PC-3 (cell line): Measurements from ENCODE around the gene NEBL. TPM values are rescaled to one million over a fixed set of nuclear protein-coding genes. Genes with fewer than 3 reads are reported as not detected.

Experiments used
- ATAC-seq: fragments of 200-7000 bp; cut with Tn5 transposase; 2 replicates; pipeline ENCODE4 v1.9.1; 2020; ENCODE audit warnings: mild to moderate bottlenecking, moderate library complexity
- BruUV-seq: library from RNA; stranded (reverse); fragments of 400-500 nt; replicated peaks from 2 replicates; lab custom pipeline; 2021; lab: Mats Ljungman, UMichigan
- CTCF ChIA-PET: fragments of 300-600 bp; sonication (Branson Sonifier 250); formaldehyde crosslinking; loops from one replicate; lab custom pipeline; 2022; ENCODE audit warnings: antibody characterized with exemption; lab: Charles Lee
- POLR2A ChIA-PET: fragments of 300-600 bp; sonication (Branson Sonifier 250); formaldehyde crosslinking; loops from one replicate; lab custom pipeline; 2022; ENCODE audit warnings: antibody characterized with exemption; ENCODE audit not compliant: unreplicated experiment; lab: Charles Lee
- DNase-seq: peaks from one replicate; pipeline ENCODE4 v3.0.0-alpha.2; 2015
- H2AFZ ChIP-seq: fragments of 300-600 bp; sonication (generic); 2 replicates; pipeline ENCODE4 v1.6.0; 2016; ENCODE audit warnings: antibody characterized with exemption, low read length
- H3F3A ChIP-seq: fragments of 300-600 bp; sonication (generic); one replicate; pipeline ENCODE4 v1.6.0; 2017; ENCODE audit warnings: antibody characterized with exemption, low read length, control low read depth, mild to moderate bottlenecking; ENCODE audit not compliant: unreplicated experiment
- H3K27ac ChIP-seq: fragments of 300-600 bp; sonication (generic); 2 replicates; pipeline ENCODE4 v1.5.1; 2016; ENCODE audit warnings: mild to moderate bottlenecking, low read length
- H3K27me3 ChIP-seq: fragments of 300-600 bp; sonication (generic); 2 replicates; pipeline ENCODE4 v1.6.1; 2016; ENCODE audit warnings: low read length, mixed read lengths
- H3K36me3 ChIP-seq: fragments of 300-600 bp; sonication (generic); 2 replicates; pipeline ENCODE4 v1.6.1; 2016; ENCODE audit warnings: low read depth, mixed run types, low read length, mixed read lengths
- H3K4me1 ChIP-seq: fragments of 300-600 bp; sonication (generic); 2 replicates; pipeline ENCODE4 v1.5.1; 2016; ENCODE audit warnings: low read length; ENCODE audit not compliant: insufficient read depth
- H3K4me2 ChIP-seq: fragments of 300-600 bp; sonication (generic); 2 replicates; pipeline ENCODE4 v1.6.0; 2016; ENCODE audit warnings: low read length
- H3K4me3 ChIP-seq: fragments of 300-600 bp; sonication (generic); 2 replicates; pipeline ENCODE4 v1.5.1; 2016; ENCODE audit warnings: mild to moderate bottlenecking, low read length, mixed read lengths
- H3K79me2 ChIP-seq: fragments of 300-600 bp; sonication (generic); 2 replicates; pipeline ENCODE4 v1.6.1; 2017; ENCODE audit warnings: low read length, mixed read lengths
- H3K9ac ChIP-seq: fragments of 300-600 bp; sonication (generic); 2 replicates; pipeline ENCODE4 v1.6.0; 2016; ENCODE audit warnings: mild to moderate bottlenecking, low read length
- H3K9me2 ChIP-seq: fragments of 300-600 bp; sonication (generic); replicated peaks from 2 replicates; pipeline ENCODE4 v1.6.1; 2016; ENCODE audit warnings: mixed run types, low read length, mixed read lengths
- H3K9me3 ChIP-seq: fragments of 300-600 bp; sonication (generic); 2 replicates; pipeline ENCODE4 v1.6.1; 2016; ENCODE audit warnings: low read length, mixed read lengths
- H4K20me1 ChIP-seq: fragments of 300-600 bp; sonication (generic); 2 replicates; pipeline ENCODE4 v1.6.1; 2016; ENCODE audit warnings: low read length, mixed read lengths
- CTCF ChIP-seq: fragments of 300-600 bp; sonication (generic); conservative IDR thresholded peaks from 2 replicates; pipeline ENCODE4 v1.5.1; 2017; ENCODE audit warnings: antibody characterized with exemption, low read depth, mild to moderate bottlenecking, low read length
- EZH2 ChIP-seq: fragments of 300-600 bp; sonication (generic); IDR thresholded peaks from one replicate; pipeline ENCODE4 v1.6.1; 2017; ENCODE audit warnings: antibody characterized with exemption, mild to moderate bottlenecking, low read length; ENCODE audit not compliant: unreplicated experiment
- EZH2phosphoT487 ChIP-seq: fragments of 300-600 bp; sonication (generic); IDR thresholded peaks from 2 replicates; pipeline ENCODE4 v1.6.1; 2018; ENCODE audit warnings: mild to moderate bottlenecking, antibody characterized with exemption, low read length, borderline replicate concordance
- intact Hi-C: fragments of 100-400 bp; cut with micrococcal nuclease; formaldehyde crosslinking; loops from 2 replicates; pipeline ENCODE4 v1.9.0; 2023
- total RNA-seq: library from RNA; depleted of rRNA; stranded (reverse); fragments of >200 nt; gene quantifications from 2 replicates; pipeline ENCODE4 v1.2.3, GENCODE V29; 2014

The NEBL gene
- total RNA-seq, 1 experiment from 2014 or later = 14.7 TPM

DNA sequence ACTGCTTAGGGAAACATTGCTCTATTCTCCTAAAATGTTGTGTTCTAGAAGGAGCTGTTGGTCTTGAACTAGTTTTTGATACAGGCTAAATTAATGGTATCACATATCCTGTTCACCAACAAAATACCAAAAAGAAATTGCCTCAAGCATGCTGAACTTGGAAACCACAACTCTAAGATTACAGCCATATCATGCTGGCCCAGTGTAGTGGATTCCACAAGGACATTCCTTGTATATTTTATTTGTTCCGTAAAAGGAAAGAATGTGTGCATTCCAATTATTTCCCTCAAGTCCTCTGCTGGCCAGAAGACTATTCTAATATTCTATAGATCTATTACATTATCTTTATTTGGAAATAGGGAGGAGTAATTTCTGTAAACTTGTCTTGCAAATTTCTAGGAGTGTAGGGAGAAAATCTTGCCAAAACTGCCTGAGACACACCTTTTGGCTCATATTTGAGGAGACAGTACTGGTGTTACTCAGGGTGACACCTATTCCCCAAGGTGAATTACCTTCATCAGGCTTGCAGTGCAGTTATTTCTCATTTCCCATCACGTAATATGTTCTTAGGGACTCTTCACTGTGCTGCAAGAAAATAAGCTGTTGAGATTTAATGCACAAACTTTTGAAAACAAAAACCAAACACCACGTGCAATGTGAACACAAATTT lies 1.9 kb upstream of the NEBL start:
- no peaks in the 10 kb centered on the region for H4K20me1 ChIP-seq
- no peak overlapping the region for H3K9ac ChIP-seq
- H3K4me2 ChIP-seq = no peak overlapping the region
- DNase-seq (no peak), ATAC-seq (peak; percentile 13; the same call in 1 of the 2 replicates)
- 0 out of 2 replicates have a peak, but pooled peaks cover 5% of the 10 kb centered on the region for H3K4me1 ChIP-seq
- no peaks in the 10 kb centered on the region for H3K36me3 ChIP-seq
- ChIA-PET CTCF (no interaction called here), POLR2A (no interaction called here)
- no peaks in the 10 kb centered on the region for H3K9me2 ChIP-seq
- intact Hi-C loops = no loop called here
- H3K27me3 ChIP-seq = no peaks in the 10 kb centered on the region
- TF ChIP-seq EZH2phosphoT487 (no peak), EZH2 (no peak), CTCF (no peak)
- no peaks in the 10 kb centered on the region for H3K79me2 ChIP-seq
- no peak overlapping the region for H3K27ac ChIP-seq
- no peak overlapping the region for H3K4me3 ChIP-seq
- no peaks in the 10 kb centered on the region for H3K9me3 ChIP-seq
- no peak overlapping the region for H2AFZ ChIP-seq
- BruUV-seq = no TSS peak
- H3F3A ChIP-seq = no peaks in the 10 kb centered on the region

DNA sequence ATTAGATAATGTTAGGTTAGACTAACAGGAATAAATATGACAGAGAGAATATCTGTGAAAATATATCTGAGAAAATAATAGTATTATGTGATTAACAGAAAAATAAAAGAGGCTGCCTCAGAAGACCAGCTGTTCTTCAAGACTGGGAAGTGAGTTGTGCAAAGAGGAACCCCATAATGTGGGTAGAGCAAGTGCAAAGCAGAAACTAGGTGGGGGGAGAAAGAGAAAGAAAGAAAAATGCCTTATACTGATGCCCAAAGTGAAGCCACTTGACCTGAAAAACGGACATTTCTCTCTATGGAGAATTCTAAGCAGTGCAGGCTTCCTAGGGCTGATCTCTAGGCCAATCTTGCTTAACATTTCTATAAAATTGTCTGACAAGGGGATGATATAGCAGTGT lies 3.8 kb downstream of the NEBL start:
- no peaks in the 10 kb centered on the region for H3K9me2 ChIP-seq
- H3K4me3 ChIP-seq = no peak overlapping the region
- ChIA-PET POLR2A (no interaction called here), CTCF (no interaction called here)
- H3K36me3 ChIP-seq = no peaks in the 10 kb centered on the region
- no peaks in the 10 kb centered on the region for H4K20me1 ChIP-seq
- no peak overlapping the region for H3K27ac ChIP-seq
- peaks cover 14% of the 10 kb centered on the region for H3K4me1 ChIP-seq
- ATAC-seq (no peak), DNase-seq (no peak)
- intact Hi-C loops = no loop called here
- no peaks in the 10 kb centered on the region for H3K9me3 ChIP-seq
- H3K79me2 ChIP-seq = no peaks in the 10 kb centered on the region
- H3K27me3 ChIP-seq = no peaks in the 10 kb centered on the region
- no peak overlapping the region for H2AFZ ChIP-seq
- H3F3A ChIP-seq = no peaks in the 10 kb centered on the region
- H3K4me2 ChIP-seq = no peak overlapping the region
- no TSS peak for BruUV-seq
- no peak for TF ChIP-seq CTCF
- no peak for TF ChIP-seq EZH2
- TF ChIP-seq EZH2phosphoT487 = no peak
- no peak overlapping the region for H3K9ac ChIP-seq

DNA sequence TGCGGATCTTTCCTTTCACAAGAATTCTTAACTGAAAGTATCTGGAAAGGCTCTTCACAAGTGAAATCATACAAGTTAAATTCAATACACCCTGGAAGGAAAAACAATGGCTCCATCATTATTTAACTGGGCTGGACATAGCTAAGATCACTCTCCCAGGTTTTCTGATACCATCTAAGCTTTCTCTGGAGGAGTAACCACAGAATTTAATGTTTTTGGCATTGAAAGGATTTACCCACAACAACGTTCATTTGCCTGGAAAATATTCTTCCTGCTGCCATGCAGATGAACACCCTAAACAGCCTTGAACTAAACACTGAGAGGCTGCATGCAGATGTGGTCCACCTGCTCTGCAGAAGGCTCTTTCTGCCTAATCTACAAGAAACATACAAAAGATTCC lies 4.3 kb downstream of the NEBL start:
- no TSS peak for BruUV-seq
- Histone ChIP-seq H3K4me1 (peaks cover 14% of the 10 kb centered on the region), H3K27me3 (no peaks in the 10 kb centered on the region), H3F3A (no peaks in the 10 kb centered on the region), H3K4me2 (no peak overlapping the region), H3K9me3 (no peaks in the 10 kb centered on the region), H4K20me1 (no peaks in the 10 kb centered on the region), H3K9ac (no peak overlapping the region), H3K27ac (no peak overlapping the region), H3K9me2 (no peaks in the 10 kb centered on the region), H3K79me2 (no peaks in the 10 kb centered on the region), H3K4me3 (no peak overlapping the region), H3K36me3 (no peaks in the 10 kb centered on the region), H2AFZ (no peak overlapping the region)
- ATAC-seq (no peak), DNase-seq (no peak)
- POLR2A ChIA-PET = no interaction called here
- intact Hi-C loops = no loop called here
- TF ChIP-seq CTCF (no peak), EZH2phosphoT487 (no peak), EZH2 (no peak)
- CTCF ChIA-PET = no interaction called here
